Endothelial cell (in vitro differentiated cells): ENCODE data around the gene FADS1. TPM values are rescaled to one million over a fixed set of nuclear protein-coding genes. Genes with fewer than 3 reads are reported as not detected.

Experiments
- DNase-seq: peaks from one replicate; pipeline ENCODE4 v3.0.0; 2021; ENCODE audit warnings: low spot score
- H3K27ac Mint-ChIP-seq: one replicate; pipeline ENCODE4 v1.8.0; 2021; ENCODE audit warnings: mixed read lengths, inconsistent platforms; ENCODE audit not compliant: unreplicated experiment
- H3K27me3 Mint-ChIP-seq: one replicate; pipeline ENCODE4 v1.8.0; 2021; ENCODE audit warnings: mild to moderate bottlenecking, moderate library complexity, mixed read lengths, inconsistent platforms; ENCODE audit not compliant: unreplicated experiment
- H3K36me3 Mint-ChIP-seq: one replicate; pipeline ENCODE4 v1.8.0; 2021; ENCODE audit warnings: mild to moderate bottlenecking, low read depth, mixed read lengths, inconsistent platforms; ENCODE audit not compliant: unreplicated experiment
- H3K4me1 Mint-ChIP-seq: one replicate; pipeline ENCODE4 v1.8.0; 2021; ENCODE audit warnings: mild to moderate bottlenecking, mixed read lengths, inconsistent platforms; ENCODE audit not compliant: unreplicated experiment
- H3K4me3 Mint-ChIP-seq: one replicate; pipeline ENCODE4 v1.8.0; 2021; ENCODE audit warnings: mild to moderate bottlenecking, mixed read lengths, inconsistent platforms; ENCODE audit not compliant: unreplicated experiment
- H3K9me3 Mint-ChIP-seq: one replicate; pipeline ENCODE4 v1.8.0; 2021; ENCODE audit warnings: mixed read lengths, inconsistent platforms; ENCODE audit not compliant: unreplicated experiment
- CTCF ChIP-seq: fragments of 200-600 bp; sonication (generic); IDR thresholded peaks from one replicate; pipeline ENCODE4 v1.5.0; 2021; ENCODE audit warnings: antibody characterized with exemption; ENCODE audit not compliant: unreplicated experiment
- total RNA-seq: library from RNA; stranded (reverse); fragmentation: NEBNext Ultra II Directional; extraction: Animal tissue kit (Norgen Biotek cat#: 25700); gene quantifications from one replicate; pipeline ENCODE4 v1.2.1, GENCODE V29; 2021; ENCODE audit not compliant: unreplicated experiment

FADS1 gene
- total RNA-seq, 1 donor from 2014 or later = 102 TPM

DNA sequence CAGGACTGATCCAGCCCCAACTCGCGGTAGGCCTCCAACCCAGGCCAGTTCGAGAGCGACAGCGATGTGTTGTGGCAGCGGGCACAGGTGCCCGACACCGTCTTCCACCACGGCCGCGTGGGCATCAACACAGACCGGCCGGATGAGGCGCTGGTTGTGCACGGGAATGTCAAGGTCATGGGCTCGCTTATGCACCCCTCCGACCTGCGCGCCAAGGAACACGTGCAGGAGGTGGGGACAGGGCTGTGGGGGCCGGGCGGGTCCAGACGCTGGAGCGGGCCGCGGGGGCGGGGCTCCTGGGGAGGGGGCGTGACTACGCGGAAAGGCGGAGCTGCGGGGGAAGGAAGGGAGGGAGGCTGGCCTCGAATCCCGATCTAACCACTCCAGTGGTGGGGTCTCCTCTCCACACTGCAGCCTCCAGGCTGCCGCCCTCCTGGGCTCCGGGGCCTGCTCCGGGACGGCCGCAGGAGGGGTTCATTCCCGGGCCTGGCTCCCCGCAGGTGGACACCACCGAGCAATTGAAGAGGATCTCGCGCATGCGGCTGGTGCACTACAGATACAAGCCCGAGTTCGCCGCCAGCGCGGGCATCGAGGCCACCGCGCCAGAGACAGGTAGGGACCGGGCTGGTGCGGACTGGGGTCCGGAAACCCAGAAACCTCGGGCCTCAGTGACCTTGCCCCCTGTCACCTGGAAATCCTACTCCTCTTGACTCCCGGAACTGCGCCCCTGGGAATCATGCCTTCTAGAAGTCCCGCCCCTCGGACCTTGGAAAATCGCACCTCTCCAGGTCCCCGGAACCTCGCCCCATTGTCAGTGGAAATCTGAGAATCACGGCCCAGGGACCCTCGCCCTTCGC is 39.3 kb downstream of the FADS1 start:
- no peak for TF ChIP-seq CTCF
- Mint-ChIP-seq H3K36me3 (no peaks in the 10 kb centered on the region), H3K4me1 (no peaks in the 10 kb centered on the region), H3K4me3 (peak overlapping the region; percentile 59), H3K27ac (no peak overlapping the region), H3K9me3 (no peaks in the 10 kb centered on the region), H3K27me3 (peaks cover 13% of the 10 kb centered on the region)
- no peak for DNase-seq

DNA sequence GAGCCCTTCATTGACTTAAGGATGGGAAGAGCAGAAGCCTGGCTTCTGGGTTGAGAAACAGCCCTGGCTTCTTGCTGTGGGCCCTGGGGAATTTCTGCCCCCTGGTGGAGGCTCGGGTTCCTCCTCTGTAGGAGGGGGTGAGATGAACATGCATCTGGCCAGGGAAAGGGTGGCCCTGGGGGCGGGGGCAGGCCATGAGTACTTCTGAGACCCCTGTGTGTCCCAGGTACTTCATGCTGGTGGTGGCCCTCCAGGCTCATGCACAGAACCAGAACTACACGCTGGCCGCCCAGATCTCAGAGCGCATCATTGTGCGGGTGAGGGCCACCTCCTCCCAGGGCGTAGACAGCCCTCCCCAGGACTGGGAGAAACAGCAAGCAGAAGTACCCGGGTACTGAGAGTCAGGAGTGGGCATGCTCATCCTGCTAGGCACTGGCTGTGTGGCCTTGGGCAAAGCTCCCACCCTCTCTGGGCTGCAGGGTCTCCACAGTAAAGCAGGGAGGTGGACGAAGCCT is 40.2 kb downstream of the FADS1 start:
- peak; percentile 77 for TF ChIP-seq CTCF
- H3K4me3 Mint-ChIP-seq = no peak overlapping the region
- peaks cover 4% of the 10 kb centered on the region for H3K4me1 Mint-ChIP-seq
- H3K36me3 Mint-ChIP-seq = no peaks in the 10 kb centered on the region
- H3K9me3 Mint-ChIP-seq = no peaks in the 10 kb centered on the region
- H3K27me3 Mint-ChIP-seq = peaks cover 13% of the 10 kb centered on the region
- DNase-seq = peak; percentile 80
- H3K27ac Mint-ChIP-seq = no peak overlapping the region

GRCh38 chr11:61775606-61776554 is 40.9 kb downstream of the FADS1 start:
- no peak for TF ChIP-seq CTCF
- Mint-ChIP-seq H3K4me3 (no peak overlapping the region), H3K4me1 (peaks cover 6% of the 10 kb centered on the region), H3K27ac (no peak overlapping the region), H3K9me3 (no peaks in the 10 kb centered on the region), H3K27me3 (peaks cover 13% of the 10 kb centered on the region), H3K36me3 (no peaks in the 10 kb centered on the region)
- DNase-seq = no peak

GRCh38 chr11:61775106-61775505 is 41.7 kb downstream of the FADS1 start:
- Mint-ChIP-seq H3K9me3 (no peaks in the 10 kb centered on the region), H3K36me3 (no peaks in the 10 kb centered on the region), H3K4me3 (no peak overlapping the region), H3K27ac (no peak overlapping the region), H3K27me3 (peaks cover 15% of the 10 kb centered on the region), H3K4me1 (peaks cover 6% of the 10 kb centered on the region)
- no peak for TF ChIP-seq CTCF
- no peak for DNase-seq
